SK-N-MC (cell line): Measurements from ENCODE around the gene LOXHD1.

Experiments
- EZH2 ChIP-seq: fragments of 200-600 bp; sonication (generic); IDR thresholded peaks from one replicate; pipeline ENCODE4 v1.6.1; 2017; ENCODE audit warnings: antibody characterized with exemption
- POLR2AphosphoS5 ChIP-seq: IDR thresholded peaks from 2 replicates; pipeline ENCODE4 v1.6.1; 2012; ENCODE audit warnings: mild to moderate bottlenecking, low read depth, low read length, borderline replicate concordance

DNA sequence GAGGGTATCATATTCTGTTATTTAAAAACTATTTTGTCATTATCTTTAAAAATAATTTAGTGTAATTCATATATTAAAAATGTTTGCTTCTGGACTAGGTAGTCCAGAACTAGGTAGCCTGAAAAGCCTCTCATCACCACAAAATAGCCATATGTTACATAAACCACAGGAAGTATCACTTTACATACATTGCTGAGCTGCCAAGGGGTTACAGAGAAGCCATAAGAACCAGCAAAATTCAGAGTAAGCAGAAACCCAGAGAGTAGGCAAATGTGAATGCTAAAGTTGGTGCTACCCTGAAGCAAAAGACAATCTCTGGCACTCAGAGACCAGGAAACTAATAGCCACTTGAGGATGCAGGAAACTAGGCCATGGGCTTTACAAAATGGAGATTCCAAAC, 60.9 kb downstream of the LOXHD1 start:
- no peak for TF ChIP-seq EZH2
- peak; percentile 42 for TF ChIP-seq POLR2AphosphoS5
